ENCODE data around the gene SLITRK4.

The SLITRK4 gene, protein sequence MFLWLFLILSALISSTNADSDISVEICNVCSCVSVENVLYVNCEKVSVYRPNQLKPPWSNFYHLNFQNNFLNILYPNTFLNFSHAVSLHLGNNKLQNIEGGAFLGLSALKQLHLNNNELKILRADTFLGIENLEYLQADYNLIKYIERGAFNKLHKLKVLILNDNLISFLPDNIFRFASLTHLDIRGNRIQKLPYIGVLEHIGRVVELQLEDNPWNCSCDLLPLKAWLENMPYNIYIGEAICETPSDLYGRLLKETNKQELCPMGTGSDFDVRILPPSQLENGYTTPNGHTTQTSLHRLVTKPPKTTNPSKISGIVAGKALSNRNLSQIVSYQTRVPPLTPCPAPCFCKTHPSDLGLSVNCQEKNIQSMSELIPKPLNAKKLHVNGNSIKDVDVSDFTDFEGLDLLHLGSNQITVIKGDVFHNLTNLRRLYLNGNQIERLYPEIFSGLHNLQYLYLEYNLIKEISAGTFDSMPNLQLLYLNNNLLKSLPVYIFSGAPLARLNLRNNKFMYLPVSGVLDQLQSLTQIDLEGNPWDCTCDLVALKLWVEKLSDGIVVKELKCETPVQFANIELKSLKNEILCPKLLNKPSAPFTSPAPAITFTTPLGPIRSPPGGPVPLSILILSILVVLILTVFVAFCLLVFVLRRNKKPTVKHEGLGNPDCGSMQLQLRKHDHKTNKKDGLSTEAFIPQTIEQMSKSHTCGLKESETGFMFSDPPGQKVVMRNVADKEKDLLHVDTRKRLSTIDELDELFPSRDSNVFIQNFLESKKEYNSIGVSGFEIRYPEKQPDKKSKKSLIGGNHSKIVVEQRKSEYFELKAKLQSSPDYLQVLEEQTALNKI

DNA sequence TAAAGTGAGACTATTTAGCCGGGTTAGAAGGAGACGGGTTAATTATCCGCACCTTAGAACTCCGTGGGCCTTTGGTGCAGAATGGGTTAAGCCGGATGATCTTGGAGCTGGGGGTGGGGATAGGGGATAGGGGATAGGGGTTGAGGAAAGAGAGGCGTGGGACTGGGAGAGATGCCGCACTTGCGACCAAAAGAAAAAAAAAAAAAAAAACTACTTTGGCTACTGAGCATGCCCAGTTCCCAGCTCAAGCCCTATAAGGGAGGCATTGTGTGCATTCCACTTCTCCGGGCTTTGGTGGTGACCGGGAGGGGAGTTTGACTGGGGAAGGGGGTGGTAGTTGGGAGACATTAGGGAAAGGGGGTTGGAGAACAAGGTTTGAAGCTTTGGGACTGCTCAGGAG, at the start of gene SLITRK4:
Gene SLITRK4 (minus strand): TSS at position 187 of the 400 bp plus-strand sequence. CDS start 4,993 bp downstream, outside the sequence.
- no peak for DNase-seq (ENCODE audit: low spot score)

DNA sequence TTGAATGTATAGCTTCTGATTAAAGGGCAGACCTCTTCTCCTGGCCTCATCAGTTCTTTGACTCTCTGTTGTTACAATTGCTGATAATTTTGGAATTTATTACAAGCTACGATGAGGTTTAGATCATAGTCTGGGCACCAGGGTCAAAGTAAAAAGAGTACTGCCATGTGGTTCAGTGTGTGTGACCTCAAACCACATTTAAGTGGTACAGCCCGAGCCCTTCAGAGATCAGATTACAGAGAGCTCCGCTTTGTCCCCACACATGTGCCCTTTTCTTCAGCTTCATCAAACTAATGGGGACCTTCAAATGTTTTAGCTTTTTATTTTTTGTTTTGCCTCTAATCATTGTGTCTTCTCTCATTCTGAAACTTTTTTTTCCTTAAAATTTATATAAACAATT, 47.6 kb upstream of the SLITRK4 start:
- DNase-seq (ENCODE audit: low spot score), result no peak

DNA sequence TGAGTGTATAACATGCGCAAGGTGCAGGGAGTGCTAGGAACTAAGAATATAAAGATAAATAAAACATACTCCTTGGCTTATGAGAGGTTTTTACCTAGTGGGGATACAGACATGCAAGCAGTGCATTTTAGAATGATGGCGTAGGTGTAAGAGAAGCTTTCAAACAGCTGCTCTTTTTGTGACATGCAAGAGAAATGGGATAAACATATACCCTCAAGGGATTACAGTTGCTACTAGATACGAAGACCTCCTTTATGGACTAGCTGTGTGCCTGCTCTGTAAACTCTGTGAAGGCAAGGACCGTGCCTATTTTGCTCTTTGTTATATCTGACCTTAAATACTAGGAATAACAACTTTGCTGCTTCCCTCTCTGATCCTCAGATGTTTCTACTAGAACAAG, 39.0 kb upstream of the SLITRK4 start:
- no peak for DNase-seq (ENCODE audit: low spot score)

DNA sequence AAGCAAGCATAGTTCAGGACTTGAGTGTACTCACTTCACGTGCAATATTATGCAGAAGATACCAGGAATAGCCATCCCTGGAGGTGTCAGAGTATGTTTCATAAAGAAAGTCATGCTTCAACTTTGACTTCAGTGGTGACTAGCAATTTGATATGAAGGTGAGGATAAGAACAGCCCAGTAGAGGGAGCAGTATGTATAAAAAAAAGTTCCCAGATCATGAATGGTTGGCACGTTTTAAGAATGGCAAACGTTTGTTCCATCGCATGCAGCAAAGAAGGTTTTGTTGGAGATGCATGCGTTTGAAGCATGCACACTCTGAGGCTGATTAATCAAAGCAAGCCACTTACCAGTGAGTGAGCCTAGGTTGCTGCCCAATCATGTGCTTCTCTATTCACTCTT, 33.5 kb upstream of the SLITRK4 start:
- no peak for DNase-seq (ENCODE audit: low spot score)

DNA sequence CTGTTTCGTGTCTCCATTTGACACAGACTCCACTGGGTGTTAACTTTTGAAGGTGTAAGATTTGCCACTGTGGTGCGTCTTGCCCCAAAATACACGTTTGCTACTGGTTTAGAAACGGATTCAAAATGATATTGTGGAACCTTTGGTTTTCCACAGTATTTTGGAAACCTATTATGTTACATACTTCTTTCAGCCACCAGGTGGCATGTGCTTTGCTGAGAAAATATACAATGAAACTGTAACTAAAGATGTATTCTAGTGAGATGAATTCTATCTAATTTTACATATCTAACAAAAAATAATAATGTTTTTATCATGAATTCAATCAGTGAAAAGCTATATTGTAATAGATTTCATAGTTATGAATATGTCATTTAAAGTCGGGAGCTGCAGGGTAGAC, 28.4 kb upstream of the SLITRK4 start:
- DNase-seq (ENCODE audit: low spot score), result no peak

DNA sequence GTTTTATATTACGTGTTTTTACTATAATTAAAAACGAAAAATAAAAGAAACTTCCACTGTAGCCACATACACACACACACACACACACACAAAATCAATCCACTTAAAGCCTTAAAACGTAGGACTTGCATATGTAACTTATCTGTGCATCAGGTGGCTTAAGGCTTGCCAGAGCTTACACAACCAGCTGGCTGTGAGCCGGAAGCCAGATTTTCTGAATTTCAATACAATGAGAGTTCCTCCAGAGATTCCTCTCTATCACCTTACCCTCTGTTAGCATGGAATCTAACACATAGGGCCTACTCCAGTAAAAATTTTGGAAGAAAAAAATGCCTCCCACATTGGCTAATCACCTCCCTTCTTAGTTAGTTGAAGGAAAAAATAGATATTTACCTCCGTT, 27.9 kb upstream of the SLITRK4 start:
- no peak for DNase-seq (ENCODE audit: low spot score)

DNA sequence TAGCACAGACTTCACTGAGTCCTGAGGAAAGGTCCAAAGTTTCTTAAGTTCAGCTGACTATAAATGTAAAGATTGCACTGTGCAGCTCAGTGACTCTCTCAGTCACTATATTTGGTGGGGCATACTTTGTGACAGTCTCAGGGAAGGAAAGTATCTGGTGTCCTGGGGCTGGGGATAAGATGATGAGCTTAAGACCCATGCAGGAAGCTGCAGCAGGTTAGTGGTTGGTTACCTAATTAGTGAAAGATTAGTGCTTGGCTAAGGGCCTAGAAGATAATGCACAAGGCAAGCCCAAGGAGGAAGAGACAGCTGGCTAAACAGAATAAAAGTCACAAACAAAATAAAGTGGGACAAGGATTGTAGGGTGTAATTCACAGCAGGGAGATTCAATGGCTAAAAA, 25.4 kb upstream of the SLITRK4 start:
- no peak for DNase-seq (ENCODE audit: low spot score)

DNA sequence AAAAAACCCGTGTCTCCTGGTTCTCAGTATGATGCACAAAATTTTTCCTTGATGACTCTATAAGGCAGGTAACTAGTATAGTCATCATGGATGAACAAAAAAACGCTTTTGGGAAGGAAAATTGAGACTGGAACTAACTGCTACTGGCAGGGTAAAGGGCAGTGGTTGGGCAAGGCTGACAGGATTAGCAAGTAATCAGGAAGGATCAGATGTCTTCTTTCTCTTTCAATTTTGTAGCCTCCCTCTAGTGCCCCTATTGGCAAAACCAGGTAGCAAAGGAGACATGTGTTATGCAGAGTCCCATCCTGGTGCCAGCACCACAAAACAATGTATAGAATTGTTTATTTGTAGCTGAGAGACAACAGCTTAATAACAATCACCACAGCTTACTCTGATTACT, 12.8 kb upstream of the SLITRK4 start:
- no peak for DNase-seq (ENCODE audit: low spot score)

DNA sequence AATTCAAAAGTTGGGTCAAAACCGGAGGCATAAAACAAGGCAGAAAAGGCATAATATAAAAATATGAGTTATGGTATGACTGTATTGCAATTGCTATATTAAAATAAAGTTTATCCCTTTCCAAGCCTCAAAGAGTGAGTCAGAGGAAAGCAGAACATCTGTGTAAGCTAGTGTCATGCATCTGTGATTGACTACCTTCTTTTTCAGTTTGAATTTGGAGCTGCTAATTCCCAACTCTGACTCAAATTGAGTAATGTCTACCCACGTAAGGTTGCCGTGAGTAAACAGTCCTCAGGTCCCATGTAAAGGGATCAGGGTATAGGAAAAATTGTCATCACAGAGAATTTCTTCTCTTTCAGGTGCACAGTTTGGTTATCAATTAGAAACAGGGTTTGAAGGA, 6.5 kb upstream of the SLITRK4 start:
- no peak for DNase-seq (ENCODE audit: low spot score)

DNA sequence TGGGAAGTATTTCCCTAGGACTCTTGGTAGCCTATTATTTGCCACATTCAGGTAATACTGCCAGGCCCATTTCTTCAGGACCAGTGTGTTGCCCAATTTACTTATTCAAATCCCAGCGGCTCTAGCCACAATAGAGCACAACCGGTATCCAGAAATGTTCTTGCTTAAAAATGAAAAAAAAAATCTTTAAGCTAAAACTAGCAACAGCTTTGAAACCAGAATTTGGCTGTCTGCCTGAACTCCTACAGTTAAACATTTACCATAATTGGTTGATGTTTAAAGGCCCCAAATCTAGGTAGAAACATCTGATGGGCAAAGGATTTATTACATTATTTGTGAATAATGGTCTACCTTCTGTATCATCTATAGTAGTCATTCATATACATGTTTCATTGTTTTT, 930 bp upstream of the SLITRK4 start:
- DNase-seq (ENCODE audit: low spot score), result no peak

DNA sequence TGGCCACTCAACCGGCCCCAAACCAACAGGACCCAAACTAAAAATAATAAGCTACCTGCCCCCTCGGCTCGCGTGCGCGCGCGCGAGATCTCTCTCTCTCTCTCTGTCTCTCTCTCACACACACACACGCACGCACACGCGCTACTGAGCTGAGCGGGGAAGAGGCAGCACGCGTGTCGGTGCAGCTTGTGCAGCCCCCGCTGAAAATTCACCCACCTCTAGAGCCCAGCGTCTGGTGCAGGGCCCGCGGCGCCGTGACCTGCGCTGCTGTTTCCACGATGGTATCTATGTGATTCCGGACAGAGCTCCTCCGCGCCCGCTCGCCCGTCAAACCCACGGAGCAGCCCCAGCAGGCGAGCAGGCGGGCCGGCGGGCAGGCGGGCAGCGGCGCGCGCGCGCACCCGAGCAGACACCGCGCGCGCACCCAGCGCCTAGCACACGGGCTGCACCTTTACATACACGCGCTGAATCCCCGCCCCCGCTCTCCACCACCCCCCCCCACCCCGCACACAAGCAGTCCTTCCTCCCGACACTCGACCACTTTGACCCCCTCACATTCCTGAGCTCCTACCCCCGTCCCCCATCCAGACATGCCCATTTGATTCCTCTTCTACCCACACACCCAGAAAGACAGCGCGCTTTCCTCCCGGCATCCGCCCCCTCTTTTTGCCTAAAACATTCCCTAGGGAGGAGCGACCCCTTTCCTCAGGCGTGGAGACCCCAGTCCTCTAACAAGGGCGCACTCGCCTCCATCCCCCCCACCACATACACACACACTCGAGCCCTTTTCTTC, 1.0 kb downstream of the SLITRK4 start:
- no peak for DNase-seq (ENCODE audit: low spot score)

DNA sequence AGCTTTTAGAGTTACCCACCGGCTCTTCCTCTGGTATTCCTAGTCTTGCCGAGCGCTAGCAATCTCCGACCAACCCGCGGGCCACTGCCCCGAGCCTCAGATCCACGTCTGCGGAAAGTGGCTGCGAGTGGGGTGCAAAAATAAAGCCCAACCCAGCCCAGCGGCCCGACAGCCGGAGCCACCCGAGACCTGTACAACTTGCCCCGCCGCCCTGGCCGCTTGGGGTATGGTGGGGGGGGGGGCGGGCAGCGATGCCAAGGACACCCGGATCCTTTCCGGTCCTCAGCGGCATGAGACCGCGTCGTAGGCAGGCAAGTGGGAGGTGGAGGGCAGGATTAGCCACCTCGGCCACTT, 1.6 kb downstream of the SLITRK4 start:
- DNase-seq (ENCODE audit: low spot score), result no peak

DNA sequence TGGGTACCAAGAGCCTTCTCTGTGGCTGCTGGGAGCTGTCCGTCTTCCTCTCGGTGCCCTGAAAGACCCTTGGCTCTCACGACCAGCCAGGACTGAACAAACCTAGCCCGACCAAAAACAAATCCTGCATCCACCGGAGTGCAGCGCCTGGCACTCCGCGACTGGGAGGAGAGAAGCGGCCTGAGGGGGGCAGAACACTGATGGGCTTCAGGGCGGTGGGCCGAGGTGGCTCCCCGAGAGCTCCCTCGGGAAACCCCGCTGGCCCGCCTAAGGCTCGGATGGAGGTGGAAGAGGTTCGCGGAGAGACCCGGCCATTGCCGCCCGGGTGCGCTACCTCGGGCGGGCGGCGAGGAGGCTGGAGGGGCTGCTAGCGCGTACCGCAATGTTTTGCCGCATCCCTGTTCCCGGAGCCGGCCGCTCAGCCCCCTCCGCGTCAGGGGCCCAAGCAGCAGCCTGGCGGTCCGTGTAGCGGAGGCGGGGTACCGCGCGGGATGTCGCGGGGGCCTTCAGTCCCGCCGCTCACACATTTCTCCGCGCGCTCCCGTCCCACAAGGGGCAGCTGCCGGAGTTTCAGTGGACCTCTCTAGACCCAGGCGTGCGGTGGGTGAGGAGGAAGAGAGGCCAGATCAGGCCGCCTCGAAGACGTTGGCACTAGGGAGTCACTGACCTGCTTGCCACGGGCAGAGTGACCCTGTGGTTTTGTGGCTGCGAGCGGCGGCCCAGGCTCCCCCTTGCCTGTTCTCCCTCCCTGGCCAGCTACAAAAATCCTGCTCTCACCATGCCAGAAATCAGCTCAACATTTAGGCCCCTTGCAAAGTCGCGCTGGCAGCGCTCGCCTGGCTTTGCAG, 2.2 kb downstream of the SLITRK4 start:
- no peak for DNase-seq (ENCODE audit: low spot score)

DNA sequence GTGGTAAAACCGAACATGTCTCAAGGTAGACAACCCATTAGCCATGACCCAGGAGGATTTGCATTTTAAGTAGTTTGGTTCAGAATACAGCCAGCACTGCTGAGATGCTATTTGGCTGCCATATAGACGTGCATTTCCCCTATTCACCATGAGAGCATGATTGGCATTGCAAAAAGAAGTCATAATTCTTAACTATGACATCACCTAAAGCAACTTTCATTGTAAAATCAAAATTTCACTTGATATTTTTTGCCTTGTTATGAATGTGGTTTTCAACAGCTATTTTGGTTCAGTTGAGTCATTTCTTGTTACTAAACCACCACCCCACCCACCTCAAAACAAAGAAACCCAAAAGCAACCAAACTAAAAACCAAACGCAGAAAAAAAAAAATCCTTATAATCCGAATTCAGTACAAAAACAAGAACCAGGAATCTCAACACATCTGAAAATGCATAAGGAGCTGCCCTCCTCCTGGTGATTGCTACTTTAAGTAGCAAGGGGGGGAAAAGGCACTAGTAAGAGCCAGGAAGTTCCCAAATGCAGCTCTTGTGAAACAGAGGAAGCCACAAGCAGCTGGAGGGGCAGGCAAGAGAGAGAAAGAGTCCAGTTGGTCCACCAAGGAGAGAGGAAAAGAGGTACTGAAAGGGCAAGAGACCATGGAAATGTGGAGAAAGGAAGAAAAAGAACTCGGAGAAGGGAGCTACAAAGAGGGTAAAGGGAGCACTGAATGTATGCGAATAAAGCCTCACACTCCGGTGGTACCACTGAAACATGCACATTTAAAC, 3.1 kb downstream of the SLITRK4 start:
- DNase-seq (ENCODE audit: low spot score), result no peak

DNA sequence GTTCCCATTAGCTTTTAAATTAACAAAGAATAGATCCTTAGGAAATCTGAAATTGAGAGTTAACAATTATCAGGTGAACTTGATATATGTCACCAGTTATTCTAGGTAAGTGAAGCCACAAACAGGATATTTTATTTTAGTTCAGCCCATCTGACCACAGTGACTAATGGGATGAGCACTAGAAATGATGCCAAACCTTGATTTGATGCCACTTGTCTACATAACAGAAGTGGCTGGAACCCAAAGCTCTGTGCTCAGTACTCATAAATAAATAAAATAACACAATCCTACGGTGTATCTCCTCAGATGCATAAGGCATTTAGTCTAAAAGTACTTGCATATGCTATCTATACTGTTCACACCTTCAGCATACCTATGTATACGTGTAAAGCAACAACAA, 12.2 kb downstream of the SLITRK4 start:
- no peak for DNase-seq (ENCODE audit: low spot score)

DNA sequence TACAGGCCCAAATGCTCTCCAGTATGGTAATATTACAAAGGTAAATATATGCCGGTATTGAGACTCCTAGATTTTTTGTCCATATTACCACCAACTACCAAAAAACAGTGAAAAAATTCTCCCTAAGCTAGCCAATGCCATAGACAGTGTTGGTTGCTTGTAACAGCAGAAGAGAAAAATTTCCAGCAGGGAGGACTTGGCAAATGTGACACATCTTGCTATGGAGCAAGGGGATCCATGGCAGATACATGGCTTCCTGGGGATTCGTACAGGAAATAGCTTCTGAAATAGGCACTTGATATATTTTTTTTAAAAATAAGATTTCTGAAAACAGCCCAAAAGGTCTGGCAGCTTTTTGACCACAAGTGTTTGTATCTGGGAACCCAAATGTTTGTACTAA, 14.6 kb downstream of the SLITRK4 start:
- no peak for DNase-seq (ENCODE audit: low spot score)

DNA sequence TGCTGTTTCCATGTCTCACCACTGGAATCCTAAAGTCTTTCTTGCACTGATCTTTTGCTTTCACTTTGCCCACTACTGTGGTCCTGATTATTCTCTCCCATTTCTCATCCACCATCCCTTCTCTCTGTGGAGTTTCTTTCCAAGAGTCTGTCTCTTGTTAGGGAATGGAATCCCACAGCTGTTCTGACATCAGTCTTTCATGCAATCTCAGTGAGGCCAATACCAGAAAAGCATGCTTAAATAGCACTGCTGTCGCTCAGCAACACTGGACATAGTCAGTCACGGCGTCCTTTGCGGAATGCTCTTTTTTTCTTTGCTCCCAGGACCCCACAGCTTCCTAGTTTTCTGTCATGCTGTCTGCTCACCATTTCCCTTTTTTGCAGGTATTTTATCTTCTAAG, 20.1 kb downstream of the SLITRK4 start:
- no peak for DNase-seq (ENCODE audit: low spot score)

DNA sequence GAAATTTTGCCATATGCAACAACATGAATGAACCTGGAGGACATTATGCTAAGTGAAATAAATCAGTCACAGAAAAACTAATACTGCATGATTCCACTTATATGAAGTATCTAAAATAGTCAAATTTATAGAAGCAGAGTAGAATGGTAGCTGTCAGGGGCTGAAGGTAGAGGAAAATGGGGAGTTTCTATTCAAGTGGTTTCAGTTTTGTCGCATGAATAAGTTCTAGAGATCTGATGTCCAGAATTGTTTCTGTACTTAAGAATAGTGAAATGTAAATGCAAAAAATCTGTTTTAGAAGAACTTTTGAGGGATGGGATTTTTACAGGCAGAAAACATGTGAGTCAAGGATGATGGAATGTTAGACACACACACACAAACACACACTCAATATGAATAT, 34.1 kb downstream of the SLITRK4 start:
- no peak for DNase-seq (ENCODE audit: low spot score)

DNA sequence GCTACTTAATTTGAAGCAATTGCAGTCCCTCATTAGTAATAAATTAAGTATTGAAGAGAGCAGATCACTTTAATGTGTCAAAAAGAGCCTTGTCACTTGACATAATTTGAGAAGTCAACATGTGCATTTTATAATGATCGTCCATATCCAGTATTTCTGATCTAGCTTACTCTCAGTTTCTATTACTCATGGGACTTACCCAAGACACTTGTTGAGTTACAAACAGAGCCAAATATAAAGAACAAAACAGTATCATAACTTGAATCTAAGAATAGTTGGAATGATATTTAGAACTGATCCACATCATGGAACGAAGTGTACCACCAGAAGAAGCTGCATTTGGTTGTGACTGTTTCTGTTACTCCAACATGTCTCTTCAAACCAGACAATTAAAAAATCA, 54.7 kb downstream of the SLITRK4 start:
- no peak for DNase-seq (ENCODE audit: low spot score)

DNA sequence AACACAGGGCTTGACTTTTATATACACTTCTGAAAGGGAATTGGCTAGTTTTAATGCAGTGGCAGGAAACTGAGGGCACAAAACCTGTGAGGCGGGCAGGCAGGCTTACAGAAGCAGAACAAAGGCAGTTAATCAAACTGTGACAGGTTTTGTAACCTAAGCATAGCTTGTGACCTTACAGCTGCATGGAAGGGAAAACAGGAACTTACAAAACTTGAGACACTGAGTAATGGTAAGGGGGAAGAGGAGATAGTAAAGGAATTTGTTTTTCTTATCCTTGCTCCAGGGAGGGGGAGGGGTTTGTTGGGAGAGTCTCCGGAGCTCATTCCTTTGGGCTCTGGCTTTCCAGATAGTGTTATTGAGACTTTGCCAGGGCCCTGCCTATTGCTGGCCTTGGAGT, 55.6 kb downstream of the SLITRK4 start:
- DNase-seq (ENCODE audit: low spot score), result no peak
